Body of pancreas (tissue), 4 donors: ENCODE results near the gene ACTR3C.

Experiments
- CTCF ChIP-seq, 7 experiments: fragments of 450-650 bp in 4 of 7; fragments of 200-600 bp in 3 of 7; sonication (generic) in 3 of 7; IDR thresholded peaks; one replicate each; pipeline ENCODE4 v1.5.1; 2016 to 2019; ENCODE audit warnings: antibody characterized with exemption in 7 of 7
- POLR2A ChIP-seq, 3 donors: fragments of 450-650 bp; IDR thresholded peaks; one replicate each; pipeline ENCODE4 v1.6.1; 2016; ENCODE audit warnings: antibody characterized with exemption in 3 of 3, mild to moderate bottlenecking in 2 of 3

GRCh38 chr7:150325901-150326300 lies 2.6 kb upstream of the ACTR3C start:
- TF ChIP-seq POLR2A (IDR thresholded peaks at IDR 0.05) (no peak), CTCF (IDR thresholded peaks at IDR 0.05) (no peak)
